HFFc6 (cell line): ENCODE results near the gene ITM2B. TPM values are rescaled to one million over a fixed set of nuclear protein-coding genes. Genes with fewer than 3 reads are reported as not detected.
"Not testable (repeated sequence)": the region's sequence is repeated elsewhere in the genome, so short reads cannot be mapped to it uniquely, and the experiment has no call there.

Experiments
- DNase-seq: peaks from one replicate; pipeline ENCODE4 v3.0.0-alpha.2; 2018
- H3K27ac Mint-ChIP-seq: 2 replicates; pipeline ENCODE4 v1.8.0; 2020; ENCODE audit warnings: mild to moderate bottlenecking, mixed read lengths
- H3K27me3 Mint-ChIP-seq: 2 replicates; pipeline ENCODE4 v1.8.0; 2021; ENCODE audit warnings: mild to moderate bottlenecking, moderate library complexity, mixed read lengths; ENCODE audit not compliant: insufficient read depth
- H3K36me3 Mint-ChIP-seq: 2 replicates; pipeline ENCODE4 v1.8.0; 2021; ENCODE audit warnings: low read depth, mixed read lengths
- H3K4me1 Mint-ChIP-seq: 2 replicates; pipeline ENCODE4 v1.8.0; 2020; ENCODE audit warnings: low read depth, mixed read lengths
- H3K4me3 Mint-ChIP-seq: 2 replicates; pipeline ENCODE4 v1.8.0; 2020; ENCODE audit warnings: mild to moderate bottlenecking, moderate library complexity, mixed read lengths
- H3K9me3 Mint-ChIP-seq: 2 replicates; pipeline ENCODE4 v1.8.0; 2020; ENCODE audit warnings: mild to moderate bottlenecking, mixed read lengths
- total RNA-seq, 6 experiments: library from RNA; stranded (reverse); fragmentation: NEBNext Ultra II Directional; extraction: Animal tissue kit (Norgen Biotek cat#: 25700); gene quantifications; 2 replicates in 1 of 6; 3 replicates in 5 of 6; pipeline ENCODE4 v1.2.3, GENCODE V29; 2021
- TF ChIP-seq, protein P1 (sequence below): fragments of 200-600 bp; sonication (generic); IDR thresholded peaks from 2 replicates; pipeline ENCODE4 v1.5.0; 2021; ENCODE audit warnings: antibody characterized with exemption, mild to moderate bottlenecking

Gene ITM2B
- total RNA-seq, 6 experiments from 2014 or later: 161 to 258 (median 191) TPM

DNA sequence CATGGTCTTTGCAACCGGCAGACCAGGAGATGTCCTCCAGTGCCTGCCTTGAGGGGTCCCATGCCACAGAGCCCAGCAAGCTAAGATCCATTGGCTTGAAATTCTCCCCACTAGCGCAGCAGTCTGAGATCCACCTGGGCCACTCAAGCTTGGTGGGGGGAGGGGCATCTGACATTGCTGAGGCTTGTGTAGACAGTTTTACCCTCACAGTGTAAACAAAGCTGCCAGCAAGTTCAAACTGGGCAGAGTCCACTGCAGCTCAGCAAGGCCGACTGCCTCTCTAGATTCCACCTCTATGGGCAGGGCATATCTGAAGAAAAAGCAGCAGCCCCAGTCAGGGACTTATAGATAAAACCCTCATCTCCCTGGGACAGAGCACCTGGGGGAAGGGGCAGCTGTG lies 32.0 kb upstream of the ITM2B start:
- no peak overlapping the region for H3K4me3 Mint-ChIP-seq
- DNase-seq: no peak
- H3K36me3 Mint-ChIP-seq: no peaks in the 10 kb centered on the region
- peaks cover 19% of the 10 kb centered on the region for H3K27me3 Mint-ChIP-seq
- no peak overlapping the region for H3K27ac Mint-ChIP-seq
- H3K4me1 Mint-ChIP-seq: no peaks in the 10 kb centered on the region
- TF ChIP-seq, protein P1, sequence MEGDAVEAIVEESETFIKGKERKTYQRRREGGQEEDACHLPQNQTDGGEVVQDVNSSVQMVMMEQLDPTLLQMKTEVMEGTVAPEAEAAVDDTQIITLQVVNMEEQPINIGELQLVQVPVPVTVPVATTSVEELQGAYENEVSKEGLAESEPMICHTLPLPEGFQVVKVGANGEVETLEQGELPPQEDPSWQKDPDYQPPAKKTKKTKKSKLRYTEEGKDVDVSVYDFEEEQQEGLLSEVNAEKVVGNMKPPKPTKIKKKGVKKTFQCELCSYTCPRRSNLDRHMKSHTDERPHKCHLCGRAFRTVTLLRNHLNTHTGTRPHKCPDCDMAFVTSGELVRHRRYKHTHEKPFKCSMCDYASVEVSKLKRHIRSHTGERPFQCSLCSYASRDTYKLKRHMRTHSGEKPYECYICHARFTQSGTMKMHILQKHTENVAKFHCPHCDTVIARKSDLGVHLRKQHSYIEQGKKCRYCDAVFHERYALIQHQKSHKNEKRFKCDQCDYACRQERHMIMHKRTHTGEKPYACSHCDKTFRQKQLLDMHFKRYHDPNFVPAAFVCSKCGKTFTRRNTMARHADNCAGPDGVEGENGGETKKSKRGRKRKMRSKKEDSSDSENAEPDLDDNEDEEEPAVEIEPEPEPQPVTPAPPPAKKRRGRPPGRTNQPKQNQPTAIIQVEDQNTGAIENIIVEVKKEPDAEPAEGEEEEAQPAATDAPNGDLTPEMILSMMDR: no peak
- H3K9me3 Mint-ChIP-seq: peaks cover 7% of the 10 kb centered on the region

DNA sequence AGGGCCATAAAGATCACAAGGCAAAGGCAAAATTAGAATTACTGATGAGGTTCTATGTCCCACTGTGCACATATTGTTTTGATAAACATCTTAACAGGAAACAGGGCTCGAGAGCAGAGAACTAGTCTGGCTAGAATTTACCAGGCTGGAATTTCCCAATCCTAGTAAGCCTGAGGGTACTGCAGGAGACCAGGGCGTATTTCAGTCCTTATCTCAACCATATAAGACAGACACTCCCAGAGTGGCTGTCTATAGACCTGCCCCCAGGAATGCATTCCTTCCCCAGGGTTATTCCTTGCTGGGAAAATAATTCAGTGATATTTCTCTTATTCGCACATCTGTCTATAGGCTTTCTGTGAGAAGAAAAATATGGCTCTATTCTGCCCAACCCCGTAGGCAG lies 25.8 kb upstream of the ITM2B start:
- Mint-ChIP-seq H3K4me1 (peaks cover 16% of the 10 kb centered on the region; the same call in 1 of the 2 replicates), H3K27me3 (peaks cover 20% of the 10 kb centered on the region), H3K9me3 (peaks cover 17% of the 10 kb centered on the region)
- H3K36me3 Mint-ChIP-seq, H3K4me3 Mint-ChIP-seq, DNase-seq, H3K27ac Mint-ChIP-seq: not testable (repeated sequence)

DNA sequence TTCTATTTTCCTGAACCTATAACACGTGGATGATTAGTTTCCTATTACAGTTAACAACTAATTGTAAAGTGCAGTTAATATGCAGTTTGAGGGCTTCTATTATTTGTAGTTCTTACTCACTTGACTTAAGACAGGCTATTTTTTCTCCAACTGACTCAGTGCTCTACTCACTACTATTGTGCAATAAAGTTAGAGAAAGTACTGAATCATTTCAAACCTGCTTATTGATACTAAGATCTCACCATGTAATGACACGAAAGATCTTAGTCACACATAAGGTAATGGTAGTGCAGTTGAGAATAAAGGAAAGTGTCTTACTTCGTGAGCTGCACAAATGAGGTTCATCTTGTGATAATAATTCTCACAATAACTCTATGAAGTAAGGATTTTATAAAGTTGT lies 22.8 kb upstream of the ITM2B start:
- H3K36me3 Mint-ChIP-seq: 0 out of 2 replicates have a peak, but pooled peaks cover 5% of the 10 kb centered on the region
- H3K4me1 Mint-ChIP-seq: peaks cover 16% of the 10 kb centered on the region; the same call in 1 of the 2 replicates
- H3K27me3 Mint-ChIP-seq: peaks cover 10% of the 10 kb centered on the region
- TF ChIP-seq, protein P1: no peak
- no peak overlapping the region for H3K4me3 Mint-ChIP-seq
- peak; percentile 67 for DNase-seq
- peaks cover 14% of the 10 kb centered on the region for H3K9me3 Mint-ChIP-seq
- H3K27ac Mint-ChIP-seq: no peak overlapping the region

DNA sequence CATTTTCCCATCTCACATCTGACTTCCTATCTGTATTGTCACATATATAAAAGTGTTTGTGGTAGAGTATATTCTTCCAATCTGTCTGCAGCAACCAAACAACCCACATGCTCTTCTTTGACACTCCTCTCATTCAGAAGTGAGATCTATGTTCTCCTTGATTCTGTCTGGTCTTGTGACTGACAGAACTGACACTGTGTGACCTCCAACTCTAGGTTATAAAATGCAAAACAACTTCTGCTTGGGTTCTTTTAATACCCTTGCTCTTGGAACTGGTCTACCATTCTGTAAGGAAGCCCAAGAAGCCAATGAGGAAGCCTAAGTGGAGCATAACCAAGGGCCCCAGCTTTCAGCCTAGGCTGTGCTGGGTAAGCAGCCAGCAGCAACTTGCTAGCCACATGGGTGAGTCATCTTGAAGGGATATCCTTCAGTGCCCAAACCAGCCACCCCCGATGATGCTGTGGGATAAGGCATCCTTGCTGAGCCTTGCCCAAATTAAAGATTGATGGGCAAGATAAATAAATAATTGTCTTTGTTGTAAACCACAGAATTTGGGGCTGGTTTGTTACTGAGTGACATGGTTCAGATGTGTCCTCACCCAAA lies 18.4 kb upstream of the ITM2B start:
- no peak for DNase-seq
- peaks cover 11% of the 10 kb centered on the region for H3K4me1 Mint-ChIP-seq
- peaks cover 11% of the 10 kb centered on the region for H3K27me3 Mint-ChIP-seq
- H3K4me3 Mint-ChIP-seq: no peak overlapping the region
- H3K9me3 Mint-ChIP-seq: no peaks in the 10 kb centered on the region
- no peak overlapping the region for H3K27ac Mint-ChIP-seq
- TF ChIP-seq, protein P1: no peak
- no peaks in the 10 kb centered on the region for H3K36me3 Mint-ChIP-seq

DNA sequence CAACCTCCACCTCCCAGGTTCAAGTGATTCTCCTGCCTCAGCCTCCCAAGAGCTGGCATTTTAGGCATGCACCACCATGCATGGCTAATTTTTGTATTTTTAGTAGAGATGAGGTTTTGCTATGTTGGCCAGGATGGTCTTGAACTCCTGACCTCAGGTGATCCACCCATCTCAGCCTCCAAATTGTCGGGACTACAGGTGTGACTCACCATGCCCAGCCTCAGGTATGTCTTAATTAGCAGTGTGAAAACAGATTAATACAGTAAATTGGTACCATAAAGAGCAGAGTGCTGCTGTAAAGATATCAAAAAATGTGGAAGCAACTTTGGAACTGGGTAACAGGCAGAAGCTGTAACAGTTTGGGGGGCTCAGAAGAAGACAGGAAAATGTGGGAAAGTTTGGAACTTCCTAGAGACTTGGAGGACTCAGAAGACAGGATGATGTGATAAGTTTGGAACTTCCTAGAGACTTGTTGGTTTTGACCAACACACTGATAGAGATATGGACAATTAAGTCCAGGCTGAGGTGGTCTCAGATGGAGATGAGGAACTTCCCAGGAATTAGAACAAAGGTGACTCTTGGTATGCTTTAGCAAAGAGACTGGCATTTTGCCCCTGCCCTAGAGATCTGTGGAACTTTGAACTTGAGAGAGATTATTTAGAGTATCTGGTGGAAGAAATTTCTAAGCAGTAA lies 17.3 kb upstream of the ITM2B start:
- H3K27ac Mint-ChIP-seq, DNase-seq, H3K4me3 Mint-ChIP-seq, H3K36me3 Mint-ChIP-seq, H3K9me3 Mint-ChIP-seq, H3K4me1 Mint-ChIP-seq: not testable (repeated sequence)
- peaks cover 11% of the 10 kb centered on the region for H3K27me3 Mint-ChIP-seq

DNA sequence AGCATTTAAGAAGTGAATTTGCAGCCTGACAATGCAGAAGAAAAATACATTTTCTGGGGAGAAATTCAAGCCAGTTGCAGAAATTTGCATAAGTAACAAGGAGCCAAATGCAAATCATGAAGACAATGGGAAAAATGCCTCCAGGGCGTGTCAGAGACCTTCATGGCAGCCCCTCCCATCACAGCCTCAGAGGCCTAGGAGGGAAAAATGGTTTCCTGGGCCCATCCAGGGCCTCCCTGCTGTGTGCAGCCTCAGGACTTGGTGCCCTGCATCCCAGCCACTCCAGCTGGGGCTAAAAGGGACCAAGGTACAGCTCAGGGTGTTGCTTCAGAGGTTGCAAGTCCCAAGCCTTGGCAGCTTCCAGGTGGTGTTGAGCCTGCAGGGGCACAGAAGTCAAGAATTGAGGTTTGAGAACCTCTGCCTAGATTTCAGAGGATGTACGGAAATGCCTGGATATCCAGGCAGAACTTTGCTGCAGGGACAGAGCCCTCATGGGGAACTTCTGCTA lies 16.7 kb upstream of the ITM2B start:
- no peak for DNase-seq
- Mint-ChIP-seq H3K9me3 (no peaks in the 10 kb centered on the region), H3K4me1 (peaks cover 4% of the 10 kb centered on the region), H3K4me3 (no peak overlapping the region), H3K27me3 (peaks cover 11% of the 10 kb centered on the region), H3K36me3 (no peaks in the 10 kb centered on the region), H3K27ac (no peak overlapping the region)
- TF ChIP-seq, protein P1: no peak
